DOHH2 (cell line): ENCODE data around the gene POLRMT.
"Not testable (repeated sequence)": the region's sequence is repeated elsewhere in the genome, so short reads cannot be mapped to it uniquely, and the experiment has no call there.

ENCODE experiments used
- EZH2phosphoT487 ChIP-seq: fragments of 200-600 bp; sonication (generic); IDR thresholded peaks from 2 replicates; pipeline ENCODE4 v1.6.1; 2017; ENCODE audit warnings: borderline replicate concordance, mild to moderate bottlenecking, antibody characterized with exemption, low read length, moderate library complexity, mixed read lengths
- TF ChIP-seq, protein P1 (sequence below): fragments of 200-600 bp; sonication (generic); IDR thresholded peaks from one replicate; pipeline ENCODE4 v1.5.1; 2014; ENCODE audit warnings: antibody characterized with exemption, mild to moderate bottlenecking, low read depth, low read length; ENCODE audit not compliant: poor library complexity, severe bottlenecking

GRCh38 chr19:629515-629914 lies 3.8 kb downstream of the POLRMT start:
- TF ChIP-seq, protein P1, sequence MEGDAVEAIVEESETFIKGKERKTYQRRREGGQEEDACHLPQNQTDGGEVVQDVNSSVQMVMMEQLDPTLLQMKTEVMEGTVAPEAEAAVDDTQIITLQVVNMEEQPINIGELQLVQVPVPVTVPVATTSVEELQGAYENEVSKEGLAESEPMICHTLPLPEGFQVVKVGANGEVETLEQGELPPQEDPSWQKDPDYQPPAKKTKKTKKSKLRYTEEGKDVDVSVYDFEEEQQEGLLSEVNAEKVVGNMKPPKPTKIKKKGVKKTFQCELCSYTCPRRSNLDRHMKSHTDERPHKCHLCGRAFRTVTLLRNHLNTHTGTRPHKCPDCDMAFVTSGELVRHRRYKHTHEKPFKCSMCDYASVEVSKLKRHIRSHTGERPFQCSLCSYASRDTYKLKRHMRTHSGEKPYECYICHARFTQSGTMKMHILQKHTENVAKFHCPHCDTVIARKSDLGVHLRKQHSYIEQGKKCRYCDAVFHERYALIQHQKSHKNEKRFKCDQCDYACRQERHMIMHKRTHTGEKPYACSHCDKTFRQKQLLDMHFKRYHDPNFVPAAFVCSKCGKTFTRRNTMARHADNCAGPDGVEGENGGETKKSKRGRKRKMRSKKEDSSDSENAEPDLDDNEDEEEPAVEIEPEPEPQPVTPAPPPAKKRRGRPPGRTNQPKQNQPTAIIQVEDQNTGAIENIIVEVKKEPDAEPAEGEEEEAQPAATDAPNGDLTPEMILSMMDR = not testable (repeated sequence)
- not testable (repeated sequence) for TF ChIP-seq EZH2phosphoT487
